ENCODE data around the gene LSR.
"Not testable (repeated sequence)": the region's sequence is repeated elsewhere in the genome, so short reads cannot be mapped to it uniquely, and the experiment has no call there.

The LSR gene

GRCh38 chr19:35276706-35277281, 28.0 kb downstream of the LSR start:
- Mint-ChIP-seq H3K4me1 (ENCODE audit: low read depth) (peaks cover 19% of the 10 kb centered on the region), H3K4me3 (no peak overlapping the region), H3K9me3 (no peaks in the 10 kb centered on the region), H3K27ac (no peak overlapping the region), H3K27me3 (peaks cover under 1% of the 10 kb centered on the region), H3K36me3 (ENCODE audit: low read depth) (peaks cover 30% of the 10 kb centered on the region)

- Mint-ChIP-seq H3K36me3 (ENCODE audit: low read depth) (peaks cover 18% of the 10 kb centered on the region), H3K27ac (no peak overlapping the region), H3K27me3 (peaks cover 10% of the 10 kb centered on the region), H3K4me3 (no peak overlapping the region), H3K4me1 (ENCODE audit: low read depth) (peaks cover 16% of the 10 kb centered on the region), H3K9me3 (no peaks in the 10 kb centered on the region)
Observed at GRCh38 chr19:35278578-35279284, 29.9 kb downstream of the LSR start.

- Mint-ChIP-seq H3K27me3 (peaks cover 10% of the 10 kb centered on the region), H3K4me1 (ENCODE audit: low read depth) (peaks cover 16% of the 10 kb centered on the region), H3K36me3 (ENCODE audit: low read depth) (peaks cover 12% of the 10 kb centered on the region), H3K4me3 (no peak overlapping the region), H3K27ac (no peak overlapping the region), H3K9me3 (no peaks in the 10 kb centered on the region)
Observed at GRCh38 chr19:35279374-35279773, 30.6 kb downstream of the LSR start.

- no peaks in the 10 kb centered on the region for H3K9me3 Mint-ChIP-seq
- H3K36me3 Mint-ChIP-seq (ENCODE audit: low read depth): peaks cover 12% of the 10 kb centered on the region
- H3K27ac Mint-ChIP-seq: no peak overlapping the region
- no peak overlapping the region for H3K4me3 Mint-ChIP-seq
- peaks cover 14% of the 10 kb centered on the region for H3K27me3 Mint-ChIP-seq
- H3K4me1 Mint-ChIP-seq (ENCODE audit: low read depth): peaks cover 16% of the 10 kb centered on the region
Observed at GRCh38 chr19:35279985-35280821, 31.4 kb downstream of the LSR start.

- Mint-ChIP-seq H3K27ac (no peak overlapping the region), H3K4me1 (ENCODE audit: low read depth) (peaks cover 16% of the 10 kb centered on the region), H3K4me3 (no peak overlapping the region)
Observed at GRCh38 chr19:35281303-35281702, 32.5 kb downstream of the LSR start.

GRCh38 chr19:35284153-35285094, 35.6 kb downstream of the LSR start:
- H3K4me3 Mint-ChIP-seq: no peak overlapping the region
- no peak overlapping the region for H3K27ac Mint-ChIP-seq
- H3K36me3 Mint-ChIP-seq (ENCODE audit: low read depth): no peaks in the 10 kb centered on the region
- no peaks in the 10 kb centered on the region for H3K9me3 Mint-ChIP-seq
- H3K4me1 Mint-ChIP-seq (ENCODE audit: low read depth): peaks cover 16% of the 10 kb centered on the region
- H3K27me3 Mint-ChIP-seq: peaks cover 14% of the 10 kb centered on the region

More at GRCh38 chr19:35281303-35281702, 32.5 kb downstream of the LSR start:
- Mint-ChIP-seq H3K9me3 (no peaks in the 10 kb centered on the region), H3K36me3 (ENCODE audit: low read depth) (peaks cover 6% of the 10 kb centered on the region), H3K27me3 (peaks cover 14% of the 10 kb centered on the region)

- peaks cover 14% of the 10 kb centered on the region for H3K27me3 Mint-ChIP-seq
- no peaks in the 10 kb centered on the region for H3K9me3 Mint-ChIP-seq
- peaks cover 16% of the 10 kb centered on the region for H3K4me1 Mint-ChIP-seq (ENCODE audit: low read depth)
- H3K4me3 Mint-ChIP-seq: no peak overlapping the region
- no peaks in the 10 kb centered on the region for H3K36me3 Mint-ChIP-seq (ENCODE audit: low read depth)
- H3K27ac Mint-ChIP-seq: no peak overlapping the region
Observed at GRCh38 chr19:35285095-35285449, 36.3 kb downstream of the LSR start.

GRCh38 chr19:35285465-35285864, 36.7 kb downstream of the LSR start:
- Mint-ChIP-seq H3K4me1 (ENCODE audit: low read depth) (peaks cover 13% of the 10 kb centered on the region), H3K27me3 (peaks cover 14% of the 10 kb centered on the region)
- not testable (repeated sequence) for H3K9me3 Mint-ChIP-seq; H3K4me3 Mint-ChIP-seq; H3K36me3 Mint-ChIP-seq (ENCODE audit: low read depth); H3K27ac Mint-ChIP-seq

GRCh38 chr19:35286101-35286500, 37.3 kb downstream of the LSR start:
- not testable (repeated sequence) for H3K27ac Mint-ChIP-seq; H3K36me3 Mint-ChIP-seq (ENCODE audit: low read depth); H3K9me3 Mint-ChIP-seq; H3K4me3 Mint-ChIP-seq
- H3K4me1 Mint-ChIP-seq (ENCODE audit: low read depth): peaks cover 11% of the 10 kb centered on the region
- peaks cover 14% of the 10 kb centered on the region for H3K27me3 Mint-ChIP-seq

- Mint-ChIP-seq H3K4me3 (no peak overlapping the region), H3K9me3 (no peaks in the 10 kb centered on the region), H3K27ac (no peak overlapping the region), H3K4me1 (ENCODE audit: low read depth) (peaks cover 2% of the 10 kb centered on the region), H3K36me3 (ENCODE audit: low read depth) (no peaks in the 10 kb centered on the region), H3K27me3 (peaks cover 11% of the 10 kb centered on the region)
Observed at GRCh38 chr19:35287713-35288112, 38.9 kb downstream of the LSR start.

- H3K36me3 Mint-ChIP-seq (ENCODE audit: low read depth): no peaks in the 10 kb centered on the region
- no peak overlapping the region for H3K4me3 Mint-ChIP-seq
- no peaks in the 10 kb centered on the region for H3K9me3 Mint-ChIP-seq
- no peak overlapping the region for H3K27ac Mint-ChIP-seq
- H3K4me1 Mint-ChIP-seq (ENCODE audit: low read depth): no peaks in the 10 kb centered on the region
- peaks cover 7% of the 10 kb centered on the region for H3K27me3 Mint-ChIP-seq
Observed at GRCh38 chr19:35288331-35288730, 39.5 kb downstream of the LSR start.

- Mint-ChIP-seq H3K4me1 (ENCODE audit: low read depth) (no peaks in the 10 kb centered on the region), H3K27ac (no peak overlapping the region), H3K4me3 (no peak overlapping the region), H3K9me3 (no peaks in the 10 kb centered on the region), H3K36me3 (ENCODE audit: low read depth) (no peaks in the 10 kb centered on the region), H3K27me3 (peaks cover 4% of the 10 kb centered on the region)
Observed at GRCh38 chr19:35288906-35289305, 40.1 kb downstream of the LSR start.

- Mint-ChIP-seq H3K9me3 (no peaks in the 10 kb centered on the region), H3K36me3 (ENCODE audit: low read depth) (no peaks in the 10 kb centered on the region), H3K4me3 (no peak overlapping the region), H3K4me1 (ENCODE audit: low read depth) (no peaks in the 10 kb centered on the region), H3K27ac (no peak overlapping the region), H3K27me3 (no peaks in the 10 kb centered on the region)
Observed at GRCh38 chr19:35290381-35291127, 41.8 kb downstream of the LSR start.

GRCh38 chr19:35291259-35291658, 42.5 kb downstream of the LSR start:
- no peaks in the 10 kb centered on the region for H3K9me3 Mint-ChIP-seq
- H3K36me3 Mint-ChIP-seq (ENCODE audit: low read depth): no peaks in the 10 kb centered on the region
- peaks cover 6% of the 10 kb centered on the region for H3K4me1 Mint-ChIP-seq (ENCODE audit: low read depth)
- no peak overlapping the region for H3K4me3 Mint-ChIP-seq
- H3K27ac Mint-ChIP-seq: no peak overlapping the region
- no peaks in the 10 kb centered on the region for H3K27me3 Mint-ChIP-seq

Measured in stimulated activated naive CD8-positive, alpha-beta T cell treated with anti-CD3 and anti-CD28 coated beads, Interleukin-15, Interleukin-2, amounts not matched to agents 100 ng/mL and 50 ng/mL, for 24 hours (primary cell).